Measurements from ENCODE around the gene DTX3. TPM values are rescaled to one million over a fixed set of nuclear protein-coding genes. Genes with fewer than 3 reads are reported as not detected.

The DTX3 gene
- total RNA-seq, 1 experiment from 2014 or later: 16.8 TPM

- Histone ChIP-seq H4K20me1 (ENCODE audit: insufficient read depth, low read depth, low read length) (no peaks in the 10 kb centered on the region), H3K4me2 (ENCODE audit: low read depth, low read length, poor library complexity, severe bottlenecking) (peak overlapping the region; percentile 63), H3K9me2 (replicated peaks; ENCODE audit: insufficient read depth, low read length) (no peaks in the 10 kb centered on the region), H3K27ac (ENCODE audit: low read length) (no peak overlapping the region), H3K4me3 (ENCODE audit: low read length) (no peak overlapping the region; the same call in 1 of the 2 replicates), H3K4me1 (ENCODE audit: low read length) (peaks cover 28% of the 10 kb centered on the region), H3K9me3 (ENCODE audit: low read length) (no peaks in the 10 kb centered on the region), H2AFZ (ENCODE audit: low read length) (no peak overlapping the region), H3K36me3 (ENCODE audit: insufficient read depth, low read length) (no peaks in the 10 kb centered on the region), H3K27me3 (ENCODE audit: low read length) (no peaks in the 10 kb centered on the region), H3K79me2 (ENCODE audit: low read length) (no peaks in the 10 kb centered on the region), H3K9ac (ENCODE audit: low read length) (no peak overlapping the region)
- DNase-seq: no peak
These were observed 7.4 kb downstream of the DTX3 start for GRCh38 chr12:57611827-57612710.

GRCh38 chr12:57612711-57613426, 8.2 kb downstream of the DTX3 start:
- Histone ChIP-seq H3K36me3 (ENCODE audit: insufficient read depth, low read length) (no peaks in the 10 kb centered on the region), H3K9me2 (replicated peaks; ENCODE audit: insufficient read depth, low read length) (no peaks in the 10 kb centered on the region), H3K4me1 (ENCODE audit: low read length) (peaks cover 28% of the 10 kb centered on the region), H3K9ac (ENCODE audit: low read length) (no peak overlapping the region), H3K79me2 (ENCODE audit: low read length) (no peaks in the 10 kb centered on the region), H4K20me1 (ENCODE audit: insufficient read depth, low read depth, low read length) (no peaks in the 10 kb centered on the region), H3K27ac (ENCODE audit: low read length) (no peak overlapping the region), H3K27me3 (ENCODE audit: low read length) (no peaks in the 10 kb centered on the region), H2AFZ (ENCODE audit: low read length) (no peak overlapping the region), H3K4me2 (ENCODE audit: low read depth, low read length, poor library complexity, severe bottlenecking) (no peak overlapping the region), H3K4me3 (ENCODE audit: low read length) (no peak overlapping the region), H3K9me3 (ENCODE audit: low read length) (no peaks in the 10 kb centered on the region)
- no peak for DNase-seq

GRCh38 chr12:57613427-57614109, 8.9 kb downstream of the DTX3 start:
- peaks cover 28% of the 10 kb centered on the region for H3K4me1 ChIP-seq (ENCODE audit: low read length)
- no peak overlapping the region for H2AFZ ChIP-seq (ENCODE audit: low read length)
- no peak overlapping the region for H3K9ac ChIP-seq (ENCODE audit: low read length)
- no peaks in the 10 kb centered on the region for H3K27me3 ChIP-seq (ENCODE audit: low read length)
- H4K20me1 ChIP-seq (ENCODE audit: insufficient read depth, low read depth, low read length): no peaks in the 10 kb centered on the region
- no peak overlapping the region for H3K27ac ChIP-seq (ENCODE audit: low read length)
- peak overlapping the region; percentile 41 for H3K4me2 ChIP-seq (ENCODE audit: low read depth, low read length, poor library complexity, severe bottlenecking)
- H3K9me2 ChIP-seq (replicated peaks; ENCODE audit: insufficient read depth, low read length): no peaks in the 10 kb centered on the region
- H3K79me2 ChIP-seq (ENCODE audit: low read length): no peaks in the 10 kb centered on the region
- H3K4me3 ChIP-seq (ENCODE audit: low read length): no peak overlapping the region
- DNase-seq: no peak
- H3K9me3 ChIP-seq (ENCODE audit: low read length): no peaks in the 10 kb centered on the region
- no peaks in the 10 kb centered on the region for H3K36me3 ChIP-seq (ENCODE audit: insufficient read depth, low read length)

GRCh38 chr12:57614178-57614947, 9.7 kb downstream of the DTX3 start:
- Histone ChIP-seq H3K9ac (ENCODE audit: low read length) (no peak overlapping the region), H4K20me1 (ENCODE audit: insufficient read depth, low read depth, low read length) (no peaks in the 10 kb centered on the region), H3K27ac (ENCODE audit: low read length) (no peak overlapping the region), H3K4me2 (ENCODE audit: low read depth, low read length, poor library complexity, severe bottlenecking) (peak overlapping the region; percentile 41), H3K9me3 (ENCODE audit: low read length) (no peaks in the 10 kb centered on the region), H3K79me2 (ENCODE audit: low read length) (no peaks in the 10 kb centered on the region), H3K36me3 (ENCODE audit: insufficient read depth, low read length) (no peaks in the 10 kb centered on the region), H3K9me2 (replicated peaks; ENCODE audit: insufficient read depth, low read length) (no peaks in the 10 kb centered on the region), H2AFZ (ENCODE audit: low read length) (no peak overlapping the region), H3K27me3 (ENCODE audit: low read length) (no peaks in the 10 kb centered on the region), H3K4me1 (ENCODE audit: low read length) (peaks cover 28% of the 10 kb centered on the region), H3K4me3 (ENCODE audit: low read length) (no peak overlapping the region)
- DNase-seq: peak; percentile 87

GRCh38 chr12:57614948-57615500, 10.4 kb downstream of the DTX3 start:
- Histone ChIP-seq H3K27me3 (ENCODE audit: low read length) (no peaks in the 10 kb centered on the region), H3K9ac (ENCODE audit: low read length) (no peak overlapping the region), H4K20me1 (ENCODE audit: insufficient read depth, low read depth, low read length) (no peaks in the 10 kb centered on the region), H3K9me3 (ENCODE audit: low read length) (no peaks in the 10 kb centered on the region), H3K4me1 (ENCODE audit: low read length) (peaks cover 28% of the 10 kb centered on the region), H3K4me3 (ENCODE audit: low read length) (no peak overlapping the region), H3K79me2 (ENCODE audit: low read length) (no peaks in the 10 kb centered on the region), H2AFZ (ENCODE audit: low read length) (no peak overlapping the region), H3K9me2 (replicated peaks; ENCODE audit: insufficient read depth, low read length) (no peaks in the 10 kb centered on the region), H3K4me2 (ENCODE audit: low read depth, low read length, poor library complexity, severe bottlenecking) (no peak overlapping the region), H3K27ac (ENCODE audit: low read length) (no peak overlapping the region), H3K36me3 (ENCODE audit: insufficient read depth, low read length) (no peaks in the 10 kb centered on the region)
- DNase-seq: no peak

GRCh38 chr12:57615637-57616036, 11.0 kb downstream of the DTX3 start:
- Histone ChIP-seq H3K27me3 (ENCODE audit: low read length) (no peaks in the 10 kb centered on the region), H3K9me2 (replicated peaks; ENCODE audit: insufficient read depth, low read length) (no peaks in the 10 kb centered on the region), H3K79me2 (ENCODE audit: low read length) (no peaks in the 10 kb centered on the region), H3K4me1 (ENCODE audit: low read length) (peaks cover 28% of the 10 kb centered on the region), H3K36me3 (ENCODE audit: insufficient read depth, low read length) (no peaks in the 10 kb centered on the region), H3K4me2 (ENCODE audit: low read depth, low read length, poor library complexity, severe bottlenecking) (no peak overlapping the region), H4K20me1 (ENCODE audit: insufficient read depth, low read depth, low read length) (no peaks in the 10 kb centered on the region), H2AFZ (ENCODE audit: low read length) (no peak overlapping the region), H3K27ac (ENCODE audit: low read length) (no peak overlapping the region), H3K9me3 (ENCODE audit: low read length) (no peaks in the 10 kb centered on the region), H3K9ac (ENCODE audit: low read length) (no peak overlapping the region), H3K4me3 (ENCODE audit: low read length) (no peak overlapping the region)
- DNase-seq: no peak

GRCh38 chr12:57616383-57617101, 11.9 kb downstream of the DTX3 start:
- Histone ChIP-seq H3K36me3 (ENCODE audit: insufficient read depth, low read length) (no peaks in the 10 kb centered on the region), H3K4me2 (ENCODE audit: low read depth, low read length, poor library complexity, severe bottlenecking) (no peak overlapping the region), H3K79me2 (ENCODE audit: low read length) (no peaks in the 10 kb centered on the region), H2AFZ (ENCODE audit: low read length) (no peak overlapping the region), H4K20me1 (ENCODE audit: insufficient read depth, low read depth, low read length) (no peaks in the 10 kb centered on the region), H3K27me3 (ENCODE audit: low read length) (no peaks in the 10 kb centered on the region), H3K4me1 (ENCODE audit: low read length) (peaks cover 22% of the 10 kb centered on the region), H3K9ac (ENCODE audit: low read length) (no peak overlapping the region), H3K4me3 (ENCODE audit: low read length) (no peak overlapping the region), H3K9me2 (replicated peaks; ENCODE audit: insufficient read depth, low read length) (no peaks in the 10 kb centered on the region), H3K9me3 (ENCODE audit: low read length) (no peaks in the 10 kb centered on the region), H3K27ac (ENCODE audit: low read length) (no peak overlapping the region)
- DNase-seq: no peak
